Measurements from ENCODE around the gene PLXNA4.

DNA sequence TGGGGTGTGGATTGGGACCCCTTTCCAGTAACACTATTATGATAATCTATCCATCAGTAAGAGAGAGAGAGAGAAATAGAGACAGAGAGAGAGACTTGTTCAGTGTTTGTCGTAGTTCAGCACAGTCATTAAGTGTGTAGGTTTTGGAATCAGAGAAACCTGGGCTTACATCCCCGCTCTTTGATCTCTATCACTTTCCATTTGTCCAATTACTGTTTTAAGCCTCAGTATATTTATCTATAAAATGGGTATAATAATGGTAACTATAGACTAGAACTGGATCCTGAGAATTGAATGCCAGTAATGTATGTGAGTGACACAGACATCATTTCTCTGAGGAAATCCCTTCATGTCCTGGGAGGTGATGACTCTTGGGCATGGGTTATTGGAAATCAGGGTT is 460.5 kb downstream of the PLXNA4 start:
- TF ChIP-seq CTCF (IDR thresholded peaks at IDR 0.05; ENCODE audit: low read depth, low read length, missing input control) (no peak), HNF4A (conservative IDR thresholded peaks at IDR 0.05) (no peak), RAD21 (IDR thresholded peaks at IDR 0.05) (no peak), GABPA (IDR thresholded peaks at IDR 0.05 in 1 of 2, conservative IDR thresholded peaks at IDR 0.05 in 1 of 2) (no peak), JUND (IDR thresholded peaks at IDR 0.05) (no peak), FOXA1 (IDR thresholded peaks at IDR 0.05) (no peak), RXRA (IDR thresholded peaks at IDR 0.05) (no peak), HNF4G (IDR thresholded peaks at IDR 0.05) (no peak)
- TF ChIP-seq, protein P1, sequence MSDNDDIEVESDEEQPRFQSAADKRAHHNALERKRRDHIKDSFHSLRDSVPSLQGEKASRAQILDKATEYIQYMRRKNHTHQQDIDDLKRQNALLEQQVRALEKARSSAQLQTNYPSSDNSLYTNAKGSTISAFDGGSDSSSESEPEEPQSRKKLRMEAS (IDR thresholded peaks at IDR 0.05): no peak
